Fibroblast of the conjunctiva (primary cell): Measurements from ENCODE around the gene TMEM178B.
"Not testable (repeated sequence)": the region's sequence is repeated elsewhere in the genome, so short reads cannot be mapped to it uniquely, and the experiment has no call there.

ENCODE experiments used
- DNase-seq: peaks from one replicate; pipeline ENCODE4 v3.0.0-alpha.2; 2010; ENCODE audit warnings: low read depth

TMEM178B gene

GRCh38 chr7:141389140-141389796 is 315.4 kb downstream of the TMEM178B start:
- no peak for DNase-seq

GRCh38 chr7:141390339-141390738 is 316.5 kb downstream of the TMEM178B start:
- no peak for DNase-seq

GRCh38 chr7:141393056-141393455 is 319.2 kb downstream of the TMEM178B start:
- no peak for DNase-seq

GRCh38 chr7:141397236-141398163 is 323.6 kb downstream of the TMEM178B start:
- no peak for DNase-seq

GRCh38 chr7:141400356-141400755 is 326.5 kb downstream of the TMEM178B start:
- no peak for DNase-seq

- DNase-seq, result no peak
These were observed 328.6 kb downstream of the TMEM178B start for GRCh38 chr7:141402277-141402996.

- DNase-seq, result not testable (repeated sequence)
These were observed 330.0 kb downstream of the TMEM178B start for GRCh38 chr7:141403846-141404245.

- no peak for DNase-seq
These were observed 332.5 kb downstream of the TMEM178B start for GRCh38 chr7:141406347-141406746.

- no peak for DNase-seq
These were observed 334.0 kb downstream of the TMEM178B start for GRCh38 chr7:141407893-141408292.

- DNase-seq, result no peak
These were observed 334.6 kb downstream of the TMEM178B start for GRCh38 chr7:141408440-141408839.

GRCh38 chr7:141409219-141409618 is 335.4 kb downstream of the TMEM178B start:
- DNase-seq, result no peak

GRCh38 chr7:141409801-141410329 is 336.0 kb downstream of the TMEM178B start:
- no peak for DNase-seq

- DNase-seq, result no peak
These were observed 336.6 kb downstream of the TMEM178B start for GRCh38 chr7:141410353-141411000.

- no peak for DNase-seq
These were observed 337.3 kb downstream of the TMEM178B start for GRCh38 chr7:141411133-141411532.

GRCh38 chr7:141415999-141416398 is 342.1 kb downstream of the TMEM178B start:
- no peak for DNase-seq

- DNase-seq, result no peak
These were observed 342.9 kb downstream of the TMEM178B start for GRCh38 chr7:141416650-141417270.

- no peak for DNase-seq
These were observed 343.6 kb downstream of the TMEM178B start for GRCh38 chr7:141417506-141417905.

GRCh38 chr7:141418066-141418465 is 344.2 kb downstream of the TMEM178B start:
- DNase-seq, result no peak

- DNase-seq, result no peak
These were observed 347.4 kb downstream of the TMEM178B start for GRCh38 chr7:141421306-141421705.

- no peak for DNase-seq
These were observed 353.3 kb downstream of the TMEM178B start for GRCh38 chr7:141427134-141427533.

- DNase-seq, result no peak
These were observed 356.7 kb downstream of the TMEM178B start for GRCh38 chr7:141430455-141431139.
